ENCODE measurements around the gene PHACTR2.

Gene PHACTR2

GRCh38 chr6:143721642-143722041, 43.9 kb downstream of the PHACTR2 start:
- H3K36me3 ChIP-seq (replicated peaks; ENCODE audit: insufficient read depth, low read length): no peaks in the 10 kb centered on the region
- no peaks in the 10 kb centered on the region for H3K4me1 ChIP-seq (ENCODE audit: low read length)
- no peaks in the 10 kb centered on the region for H3K27me3 ChIP-seq (replicated peaks; ENCODE audit: insufficient read depth, low read length)
- DNase-seq: no peak
- H2AFZ ChIP-seq (ENCODE audit: low read length): no peak overlapping the region
- no peaks in the 10 kb centered on the region for H4K20me1 ChIP-seq (ENCODE audit: insufficient read depth, low read length)
- H3K9me2 ChIP-seq (replicated peaks; ENCODE audit: insufficient read depth, low read length): no peaks in the 10 kb centered on the region
- no peaks in the 10 kb centered on the region for H3K9me3 ChIP-seq (replicated peaks; ENCODE audit: insufficient read depth, low read length)
- no peak overlapping the region for H3K9ac ChIP-seq (ENCODE audit: low read length)
- no peak overlapping the region for H3K4me3 ChIP-seq (ENCODE audit: low read length)
- H3K79me2 ChIP-seq (ENCODE audit: low read length): no peaks in the 10 kb centered on the region
- H3F3A ChIP-seq (ENCODE audit: insufficient read depth, low read length): no peaks in the 10 kb centered on the region
- no peak overlapping the region for H3K4me2 ChIP-seq (ENCODE audit: low read depth, low read length)
- H3K27ac ChIP-seq (ENCODE audit: low read length): no peak overlapping the region
- TF ChIP-seq CTCF (IDR thresholded peaks at IDR 0.05; ENCODE audit: low read length): no peak
- TF ChIP-seq EZH2phosphoT487 (IDR thresholded peaks at IDR 0.05; ENCODE audit: low read length): no peak
- TF ChIP-seq EZH2 (optimal IDR thresholded peaks at IDR 0.05; ENCODE audit: low read depth, low read length): no peak

GRCh38 chr6:143724876-143725275, 47.1 kb downstream of the PHACTR2 start:
- Histone ChIP-seq H3K4me2 (ENCODE audit: low read depth, low read length) (no peak overlapping the region), H3K79me2 (ENCODE audit: low read length) (no peaks in the 10 kb centered on the region), H3K9ac (ENCODE audit: low read length) (no peak overlapping the region), H2AFZ (ENCODE audit: low read length) (no peak overlapping the region), H3K36me3 (replicated peaks; ENCODE audit: insufficient read depth, low read length) (no peaks in the 10 kb centered on the region), H3K27me3 (replicated peaks; ENCODE audit: insufficient read depth, low read length) (no peaks in the 10 kb centered on the region), H3K4me1 (ENCODE audit: low read length) (no peaks in the 10 kb centered on the region), H3F3A (ENCODE audit: insufficient read depth, low read length) (no peaks in the 10 kb centered on the region), H3K9me3 (replicated peaks; ENCODE audit: insufficient read depth, low read length) (no peaks in the 10 kb centered on the region), H3K9me2 (replicated peaks; ENCODE audit: insufficient read depth, low read length) (no peaks in the 10 kb centered on the region), H3K27ac (ENCODE audit: low read length) (no peak overlapping the region), H4K20me1 (ENCODE audit: insufficient read depth, low read length) (no peaks in the 10 kb centered on the region), H3K4me3 (ENCODE audit: low read length) (no peak overlapping the region)
- TF ChIP-seq CTCF (IDR thresholded peaks at IDR 0.05; ENCODE audit: low read length): no peak
- DNase-seq: no peak

DNA sequence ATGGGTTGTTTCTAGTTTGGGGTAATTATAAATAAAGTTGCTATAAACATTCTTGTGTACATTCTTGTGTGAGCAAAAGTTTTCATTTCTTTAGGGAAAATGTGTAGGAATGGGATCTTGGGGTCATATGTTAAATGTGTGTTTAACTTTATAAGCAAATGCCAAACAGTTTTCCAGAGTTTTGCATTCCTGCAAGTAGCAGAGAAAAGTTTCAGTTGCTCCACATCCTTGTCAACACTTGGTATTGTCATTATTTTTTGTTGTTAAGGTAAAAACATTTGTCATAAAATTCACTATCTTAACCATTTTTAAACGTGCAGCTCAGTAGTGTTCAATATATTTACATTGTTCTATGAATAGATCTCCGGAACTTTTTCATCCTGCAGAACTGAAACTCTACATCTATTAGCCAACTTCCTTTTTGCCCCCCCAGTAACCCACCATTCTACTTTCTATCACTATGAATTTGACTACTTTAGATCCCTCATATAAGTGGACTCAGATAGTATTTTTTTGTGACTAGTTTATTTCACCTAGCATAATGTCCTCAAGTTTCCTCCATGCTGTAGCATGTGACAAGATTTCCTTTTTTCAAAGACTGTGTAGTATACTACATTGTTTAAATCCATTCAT, 48.4 kb downstream of the PHACTR2 start:
- Histone ChIP-seq H4K20me1 (ENCODE audit: insufficient read depth, low read length) (no peaks in the 10 kb centered on the region), H3K27ac (ENCODE audit: low read length) (no peak overlapping the region), H3K4me3 (ENCODE audit: low read length) (no peak overlapping the region), H3K36me3 (replicated peaks; ENCODE audit: insufficient read depth, low read length) (no peaks in the 10 kb centered on the region), H3K4me1 (ENCODE audit: low read length) (no peaks in the 10 kb centered on the region), H3K9me3 (replicated peaks; ENCODE audit: insufficient read depth, low read length) (no peaks in the 10 kb centered on the region), H3K27me3 (replicated peaks; ENCODE audit: insufficient read depth, low read length) (no peaks in the 10 kb centered on the region), H3K9me2 (replicated peaks; ENCODE audit: insufficient read depth, low read length) (no peaks in the 10 kb centered on the region), H3K9ac (ENCODE audit: low read length) (no peak overlapping the region), H3K4me2 (ENCODE audit: low read depth, low read length) (no peak overlapping the region), H3F3A (ENCODE audit: insufficient read depth, low read length) (no peaks in the 10 kb centered on the region), H2AFZ (ENCODE audit: low read length) (no peak overlapping the region), H3K79me2 (ENCODE audit: low read length) (no peaks in the 10 kb centered on the region)
- TF ChIP-seq EZH2 (optimal IDR thresholded peaks at IDR 0.05; ENCODE audit: low read depth, low read length) (no peak), CTCF (IDR thresholded peaks at IDR 0.05; ENCODE audit: low read length) (no peak), EZH2phosphoT487 (IDR thresholded peaks at IDR 0.05; ENCODE audit: low read length) (no peak)
- DNase-seq: no peak

All from MM.1S (cell line).